ENCODE measurements around the gene SETBP1.

The SETBP1 gene

GRCh38 chr18:44915661-44916060 is 235.0 kb downstream of the SETBP1 start:
- H3K27ac ChIP-seq = peak overlapping the region; percentile 83
- no peak for DNase-seq (ENCODE audit: low read depth, low spot score)

GRCh38 chr18:44916429-44917207 is 235.9 kb downstream of the SETBP1 start:
- H3K27ac ChIP-seq = no peak overlapping the region

GRCh38 chr18:44917216-44918141 is 236.8 kb downstream of the SETBP1 start:
- DNase-seq (ENCODE audit: low read depth, low spot score) = no peak
- H3K27ac ChIP-seq = no peak overlapping the region

More at GRCh38 chr18:44916429-44917207, 235.9 kb downstream of the SETBP1 start:
- no peak for DNase-seq (ENCODE audit: low read depth, low spot score)

GRCh38 chr18:44918142-44918476 is 237.4 kb downstream of the SETBP1 start:
- DNase-seq (ENCODE audit: low read depth, low spot score) = no peak
- H3K27ac ChIP-seq = no peak overlapping the region

GRCh38 chr18:44920441-44920840 is 239.8 kb downstream of the SETBP1 start:
- no peak overlapping the region for H3K27ac ChIP-seq
- no peak for DNase-seq (ENCODE audit: low read depth, low spot score)

GRCh38 chr18:44921974-44922373 is 241.3 kb downstream of the SETBP1 start:
- no peak overlapping the region for H3K27ac ChIP-seq
- no peak for DNase-seq (ENCODE audit: low read depth, low spot score)

GRCh38 chr18:44922968-44923367 is 242.3 kb downstream of the SETBP1 start:
- no peak overlapping the region for H3K27ac ChIP-seq

GRCh38 chr18:44924785-44925499 is 244.3 kb downstream of the SETBP1 start:
- no peak for DNase-seq (ENCODE audit: low read depth, low spot score)
- H3K27ac ChIP-seq = no peak overlapping the region

More at GRCh38 chr18:44922968-44923367, 242.3 kb downstream of the SETBP1 start:
- DNase-seq (ENCODE audit: low read depth, low spot score) = no peak

- H3K27ac ChIP-seq = peak overlapping the region; percentile 39
These were observed 246.6 kb downstream of the SETBP1 start for GRCh38 chr18:44927127-44927849.

GRCh38 chr18:44934901-44935300 is 254.2 kb downstream of the SETBP1 start:
- DNase-seq (ENCODE audit: low read depth, low spot score) = no peak
- no peak overlapping the region for H3K27ac ChIP-seq

More at GRCh38 chr18:44927127-44927849, 246.6 kb downstream of the SETBP1 start:
- DNase-seq (ENCODE audit: low read depth, low spot score) = no peak

- H3K27ac ChIP-seq = no peak overlapping the region
- no peak for DNase-seq (ENCODE audit: low read depth, low spot score)
These were observed 254.8 kb downstream of the SETBP1 start for GRCh38 chr18:44935455-44935854.

- no peak overlapping the region for H3K27ac ChIP-seq
- DNase-seq (ENCODE audit: low read depth, low spot score) = no peak
These were observed 255.8 kb downstream of the SETBP1 start for GRCh38 chr18:44936485-44936884.

GRCh38 chr18:44937960-44938719 is 257.5 kb downstream of the SETBP1 start:
- H3K27ac ChIP-seq = no peak overlapping the region
- no peak for DNase-seq (ENCODE audit: low read depth, low spot score)

GRCh38 chr18:44938720-44939665 is 258.3 kb downstream of the SETBP1 start:
- H3K27ac ChIP-seq = no peak overlapping the region
- no peak for DNase-seq (ENCODE audit: low read depth, low spot score)

GRCh38 chr18:44941516-44941915 is 260.8 kb downstream of the SETBP1 start:
- no peak overlapping the region for H3K27ac ChIP-seq
- DNase-seq (ENCODE audit: low read depth, low spot score) = no peak

- H3K27ac ChIP-seq = no peak overlapping the region
- no peak for DNase-seq (ENCODE audit: low read depth, low spot score)
These were observed 261.4 kb downstream of the SETBP1 start for GRCh38 chr18:44942073-44942472.

GRCh38 chr18:44943311-44943881 is 262.7 kb downstream of the SETBP1 start:
- no peak overlapping the region for H3K27ac ChIP-seq
- DNase-seq (ENCODE audit: low read depth, low spot score) = no peak

- DNase-seq (ENCODE audit: low read depth, low spot score) = no peak
These were observed 263.8 kb downstream of the SETBP1 start for GRCh38 chr18:44944461-44944860.

More at GRCh38 chr18:44944461-44944860, 263.8 kb downstream of the SETBP1 start:
- no peak overlapping the region for H3K27ac ChIP-seq
